ENCODE results near the gene MCF2L.

DNA sequence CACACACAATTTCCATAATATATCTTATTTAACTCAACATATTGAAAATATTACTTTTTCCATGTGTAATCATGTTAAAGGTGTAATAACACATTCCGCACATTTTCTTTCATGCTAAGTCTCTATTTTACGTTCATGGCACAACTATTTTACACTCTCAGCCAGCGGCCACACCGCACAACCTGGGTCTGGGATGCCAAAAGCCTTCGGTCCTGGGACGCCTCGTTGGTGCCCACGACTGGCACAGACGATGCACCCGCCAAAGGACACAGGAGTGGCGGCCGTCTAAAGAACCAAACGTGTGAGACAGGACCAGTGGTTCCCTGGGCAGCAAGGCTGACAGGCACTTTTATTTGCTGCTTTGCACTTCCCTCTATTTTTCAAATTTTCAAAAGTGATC is 179.4 kb downstream of the MCF2L start:
- TF ChIP-seq POLR2A (IDR thresholded peaks at IDR 0.05) = no peak
- TF ChIP-seq, protein P1, sequence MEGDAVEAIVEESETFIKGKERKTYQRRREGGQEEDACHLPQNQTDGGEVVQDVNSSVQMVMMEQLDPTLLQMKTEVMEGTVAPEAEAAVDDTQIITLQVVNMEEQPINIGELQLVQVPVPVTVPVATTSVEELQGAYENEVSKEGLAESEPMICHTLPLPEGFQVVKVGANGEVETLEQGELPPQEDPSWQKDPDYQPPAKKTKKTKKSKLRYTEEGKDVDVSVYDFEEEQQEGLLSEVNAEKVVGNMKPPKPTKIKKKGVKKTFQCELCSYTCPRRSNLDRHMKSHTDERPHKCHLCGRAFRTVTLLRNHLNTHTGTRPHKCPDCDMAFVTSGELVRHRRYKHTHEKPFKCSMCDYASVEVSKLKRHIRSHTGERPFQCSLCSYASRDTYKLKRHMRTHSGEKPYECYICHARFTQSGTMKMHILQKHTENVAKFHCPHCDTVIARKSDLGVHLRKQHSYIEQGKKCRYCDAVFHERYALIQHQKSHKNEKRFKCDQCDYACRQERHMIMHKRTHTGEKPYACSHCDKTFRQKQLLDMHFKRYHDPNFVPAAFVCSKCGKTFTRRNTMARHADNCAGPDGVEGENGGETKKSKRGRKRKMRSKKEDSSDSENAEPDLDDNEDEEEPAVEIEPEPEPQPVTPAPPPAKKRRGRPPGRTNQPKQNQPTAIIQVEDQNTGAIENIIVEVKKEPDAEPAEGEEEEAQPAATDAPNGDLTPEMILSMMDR (IDR thresholded peaks at IDR 0.05) = no peak
